Gastrocnemius medialis (tissue), 4 donors: ENCODE measurements around the gene TPX2. TPM values are rescaled to one million over a fixed set of nuclear protein-coding genes. Genes with fewer than 3 reads are reported as not detected.
"Not testable (repeated sequence)": the region's sequence is repeated elsewhere in the genome, so short reads cannot be mapped to it uniquely, and the experiment has no call there.

Experiments
- ATAC-seq, 2 donors: fragments of 150-250 bp; one replicate each; pipeline ENCODE4 v1.9.1; 2016
- DNase-seq, 2 donors: peaks; one replicate each; pipeline ENCODE4 v3.0.0-alpha.2; 2019
- H3K27ac ChIP-seq, 4 donors: fragments of 200-600 bp; sonication (generic); 1 replicate in 1 of 4; 2 replicates in 3 of 4; pipeline ENCODE4 v1.5.1; 2016 to 2018; ENCODE audit warnings: mild to moderate bottlenecking in 2 of 4, moderate library complexity in 1 of 4
- H3K27me3 ChIP-seq, 3 donors: fragments of 200-600 bp; sonication (generic) in 2 of 3; 1 replicate in 1 of 3; 2 replicates in 2 of 3; pipeline versions ENCODE4 v1.5.1 to v1.6.0; 2016 to 2019; ENCODE audit warnings: mild to moderate bottlenecking in 1 of 3, moderate library complexity in 1 of 3
- H3K36me3 ChIP-seq, 2 donors: fragments of 200-600 bp; sonication (generic) in 1 of 2; one replicate each; pipeline ENCODE4 v1.5.1; 2017 to 2018
- H3K4me1 ChIP-seq, 2 donors: fragments of 200-600 bp; sonication (generic) in 1 of 2; one replicate each; pipeline ENCODE4 v1.5.1; 2016 to 2017; ENCODE audit warnings: mild to moderate bottlenecking in 2 of 2
- H3K4me3 ChIP-seq, 4 donors: fragments of 200-600 bp; sonication (generic) in 3 of 4; 1 replicate in 1 of 4; 2 replicates in 3 of 4; pipeline ENCODE4 v1.5.1; 2016 to 2019; ENCODE audit warnings: mild to moderate bottlenecking in 2 of 4
- H3K9me3 ChIP-seq, 3 donors: fragments of 200-600 bp; sonication (generic) in 2 of 3; 1 replicate in 1 of 3; 2 replicates in 2 of 3; pipeline ENCODE4 v1.5.1; 2016 to 2019
- CTCF ChIP-seq, 5 experiments: fragments of 450-650 bp in 3 of 5; fragments of 200-600 bp in 2 of 5; sonication (generic) in 2 of 5; IDR thresholded peaks in 4 of 5; conservative IDR thresholded peaks in 1 of 5; 1 replicate in 4 of 5; 2 replicates in 1 of 5; pipeline ENCODE4 v1.5.1; 2016 to 2019; ENCODE audit warnings: antibody characterized with exemption in 5 of 5, mild to moderate bottlenecking in 3 of 5, moderate library complexity in 3 of 5
- POLR2A ChIP-seq, 2 donors: fragments of 450-650 bp; IDR thresholded peaks; one replicate each; pipeline ENCODE4 v1.6.1; 2017; ENCODE audit warnings: antibody characterized with exemption in 2 of 2, mild to moderate bottlenecking in 2 of 2, moderate library complexity in 2 of 2
- in situ Hi-C, 4 donors: fragments of 200-750 bp; cut with MboI; loops; one replicate each; pipeline versions ENCODE4 v1.15.0 to v1.8.0; 2017; ENCODE audit warnings: low sequenced_read_pairs in 4 of 4
- intact Hi-C: fragments of 100-400 bp; cut with DNase I; formaldehyde crosslinking; loops from one replicate; pipeline ENCODE4 v1.15.1; 2023; ENCODE audit warnings: low total_unique reads
- total RNA-seq, 4 donors: library from RNA; depleted of rRNA; stranded (reverse); fragments of >200 nt; gene quantifications; one replicate each; pipeline versions ENCODE4 v1.1.0 to v1.2.3, GENCODE V29; 2016

TPX2 gene
- total RNA-seq, 4 donors from 2014 or later: 0.46 to 1.9 (median 1.0) TPM

- in situ Hi-C loops: loop anchor here in 3 of 4 donors (10.0 to 25.0 kb wide), 4 partner anchors 90 to 208 kb away; partner anchors contain the start of genes TPX2 (in 2 of the 3) and PDRG1 (in 1 of the 3)
- no peak for DNase-seq
Measured at GRCh38 chr20:31827059-31827458, 88.0 kb downstream of the TPX2 start.

GRCh38 chr20:31828016-31828415 lies 88.9 kb downstream of the TPX2 start:
- H3K27me3 ChIP-seq, DNase-seq, ATAC-seq, intact Hi-C loops, H3K4me3 ChIP-seq, H3K36me3 ChIP-seq, H3K9me3 ChIP-seq: not testable (repeated sequence)
- in situ Hi-C loops: loop anchor here in 3 of 4 donors (10.0 to 25.0 kb wide), 4 partner anchors 91 to 207 kb away; partner anchors contain the start of genes TPX2 (in 2 of the 3) and PDRG1 (in 1 of the 3)
- Histone ChIP-seq H3K4me1 (peaks cover 24 to 57% of the 10 kb centered on the region in 2 donors), H3K27ac (peak overlapping the region; percentile 24 to 95 (median 88))

More at GRCh38 chr20:31827059-31827458, 88.0 kb downstream of the TPX2 start:
- Histone ChIP-seq H3K27ac (peak overlapping the region; percentile 24 to 95 (median 88)), H3K9me3 (no peaks in the 10 kb centered on the region), H3K36me3 (peaks cover 0 to 4% of the 10 kb centered on the region in 2 donors), H3K27me3 (no peaks in the 10 kb centered on the region), H3K4me1 (peaks cover 26 to 65% of the 10 kb centered on the region in 2 donors), H3K4me3 (no peak overlapping the region)
- intact Hi-C loops: no loop called here
- no peak for ATAC-seq
- TF ChIP-seq POLR2A (IDR thresholded peaks at IDR 0.05) (no peak), CTCF (IDR thresholded peaks at IDR 0.05 in 4 of 5, conservative IDR thresholded peaks at IDR 0.05 in 1 of 5) (no peak)

GRCh38 chr20:31829731-31830130 lies 90.6 kb downstream of the TPX2 start:
- no peak for ATAC-seq
- H3K36me3 ChIP-seq: peaks cover 0 to 4% of the 10 kb centered on the region in 2 donors
- H3K4me1 ChIP-seq: peaks cover 8 to 43% of the 10 kb centered on the region in 2 donors
- peak overlapping the region; percentile 20 to 95 (median 74) for H3K27ac ChIP-seq
- no peak for DNase-seq
- H3K27me3 ChIP-seq: no peaks in the 10 kb centered on the region
- no peak overlapping the region for H3K4me3 ChIP-seq
- TF ChIP-seq CTCF (IDR thresholded peaks at IDR 0.05 in 4 of 5, conservative IDR thresholded peaks at IDR 0.05 in 1 of 5) (no peak), POLR2A (IDR thresholded peaks at IDR 0.05) (no peak)
- in situ Hi-C loops (loop anchor here in 3 of 4 donors (10.0 to 25.0 kb wide), 4 partner anchors 92 to 205 kb away; partner anchors contain the start of genes TPX2 (in 2 of the 3) and PDRG1 (in 1 of the 3)), intact Hi-C loops (loop anchor here (10.0 kb wide), 1 partner anchor 285 kb away; no protein-coding TSS in a partner anchor)
- H3K9me3 ChIP-seq: no peaks in the 10 kb centered on the region

- no peak for TF ChIP-seq POLR2A (IDR thresholded peaks at IDR 0.05)
- H3K27ac ChIP-seq: peak overlapping the region in 3 of 4 donors; percentile 66 to 95 (median 81)
- no peak for ATAC-seq
- H3K27me3 ChIP-seq: no peaks in the 10 kb centered on the region
- in situ Hi-C loops: loop anchor here in 1 of 4 donors (25.0 kb wide), 1 partner anchor 93 kb away; the partner anchor contains the start of gene TPX2
- no peak for DNase-seq
- H3K4me3 ChIP-seq: no peak overlapping the region
- peaks cover 6 to 43% of the 10 kb centered on the region in 2 donors for H3K4me1 ChIP-seq
- intact Hi-C loops: loop anchor here (10.0 kb wide), 1 partner anchor 284 kb away; no protein-coding TSS in a partner anchor
- peaks cover 0 to 4% of the 10 kb centered on the region in 2 donors for H3K36me3 ChIP-seq
- no peaks in the 10 kb centered on the region for H3K9me3 ChIP-seq
Measured at GRCh38 chr20:31830406-31830981, 91.4 kb downstream of the TPX2 start.

GRCh38 chr20:31831211-31831610 lies 92.1 kb downstream of the TPX2 start:
- no peaks in the 10 kb centered on the region for H3K9me3 ChIP-seq
- in situ Hi-C loops: loop anchor here in 1 of 4 donors (25.0 kb wide), 1 partner anchor 94 kb away; the partner anchor contains the start of gene TPX2
- TF ChIP-seq POLR2A (IDR thresholded peaks at IDR 0.05) (no peak), CTCF (IDR thresholded peaks at IDR 0.05 in 4 of 5, conservative IDR thresholded peaks at IDR 0.05 in 1 of 5) (no peak)
- H3K27me3 ChIP-seq: no peaks in the 10 kb centered on the region
- H3K4me1 ChIP-seq: peaks cover 8 to 44% of the 10 kb centered on the region in 2 donors
- peak overlapping the region; percentile 54 to 95 (median 74) for H3K27ac ChIP-seq
- ATAC-seq (no peak), DNase-seq (no peak)
- no peak overlapping the region for H3K4me3 ChIP-seq
- intact Hi-C loops: loop anchor here (10.0 kb wide), 1 partner anchor 284 kb away; no protein-coding TSS in a partner anchor
- peaks cover 0 to 4% of the 10 kb centered on the region in 2 donors for H3K36me3 ChIP-seq
